GM12892 (cell line): Measurements from ENCODE around the gene RAB36.

Experiments used
- POLR2A ChIP-seq: IDR thresholded peaks from 2 replicates; pipeline ENCODE4 v1.6.1; 2011; ENCODE audit warnings: low read depth, low read length, control low read depth
- TAF1 ChIP-seq: IDR thresholded peaks from 2 replicates; pipeline ENCODE4 v1.6.1; 2011; ENCODE audit warnings: low read depth, mild to moderate bottlenecking, control low read depth, low read length, borderline replicate concordance

DNA sequence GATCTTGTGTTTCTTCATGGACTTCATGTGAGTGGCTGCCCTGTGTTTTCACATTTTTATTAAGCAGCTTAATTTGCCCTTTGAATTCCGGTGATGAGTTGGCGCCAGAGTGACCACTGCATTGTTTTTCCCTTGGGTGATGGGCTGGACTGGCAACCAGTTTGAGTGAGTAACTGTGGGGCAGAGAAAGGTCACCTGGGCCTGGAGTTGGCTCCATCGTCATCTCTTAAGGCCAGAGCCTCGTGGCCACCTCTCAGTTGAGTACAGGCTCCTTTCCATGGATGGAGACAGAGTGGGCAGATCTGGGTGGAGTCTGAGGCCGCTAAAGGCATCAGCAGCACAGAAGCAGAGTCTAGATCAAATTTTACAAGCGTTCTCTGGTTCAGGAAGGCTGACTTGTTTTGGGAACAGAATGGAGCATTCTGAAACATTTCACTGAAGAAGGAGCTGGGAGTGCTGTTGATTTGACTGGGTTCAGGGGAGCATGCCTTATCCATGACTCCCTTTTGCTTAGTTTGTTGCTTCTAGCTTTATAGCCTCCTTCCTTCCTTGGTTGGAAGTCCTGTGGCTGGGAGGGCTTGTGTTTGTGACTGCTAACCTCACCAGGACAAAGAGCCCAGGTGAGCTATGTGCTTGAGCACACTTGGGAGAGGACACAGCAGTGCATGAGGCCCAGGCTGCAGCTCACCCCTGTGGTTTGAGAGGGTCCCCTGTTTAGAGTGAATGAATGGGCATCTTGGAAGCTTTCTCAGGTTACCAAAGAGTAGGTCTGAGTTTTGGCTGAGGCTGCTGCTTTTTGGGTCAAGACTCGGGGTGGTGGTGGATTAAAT is 42.8 kb downstream of the RAB36 start:
- TF ChIP-seq POLR2A: no peak
- no peak for TF ChIP-seq TAF1
